Measurements from ENCODE around the gene AHCTF1.

DNA sequence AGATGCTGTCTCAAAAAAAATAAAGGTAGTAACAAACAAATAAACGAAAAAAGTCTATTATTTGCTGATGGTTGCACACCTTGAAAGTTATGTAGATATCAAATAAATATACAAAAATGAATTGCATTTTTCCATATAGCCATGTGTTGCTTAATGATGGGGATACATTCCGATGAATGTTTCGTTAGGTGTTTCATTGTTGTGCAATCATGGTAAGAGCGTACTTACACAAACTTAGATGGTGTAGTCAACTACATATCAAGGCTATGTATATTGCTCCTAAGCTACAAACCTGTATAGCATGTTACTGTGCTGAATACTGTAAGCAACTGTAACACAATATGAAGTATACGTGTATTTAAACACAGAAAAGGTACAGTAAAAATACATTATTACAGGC is 34.4 kb downstream of the AHCTF1 start:
- no peak for TF ChIP-seq SIX5 (IDR thresholded peaks at IDR 0.05; ENCODE audit: low read depth, low read length)
- TF ChIP-seq, protein P1, sequence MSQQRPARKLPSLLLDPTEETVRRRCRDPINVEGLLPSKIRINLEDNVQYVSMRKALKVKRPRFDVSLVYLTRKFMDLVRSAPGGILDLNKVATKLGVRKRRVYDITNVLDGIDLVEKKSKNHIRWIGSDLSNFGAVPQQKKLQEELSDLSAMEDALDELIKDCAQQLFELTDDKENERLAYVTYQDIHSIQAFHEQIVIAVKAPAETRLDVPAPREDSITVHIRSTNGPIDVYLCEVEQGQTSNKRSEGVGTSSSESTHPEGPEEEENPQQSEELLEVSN (IDR thresholded peaks at IDR 0.05), result no peak
- TF ChIP-seq, protein P2, sequence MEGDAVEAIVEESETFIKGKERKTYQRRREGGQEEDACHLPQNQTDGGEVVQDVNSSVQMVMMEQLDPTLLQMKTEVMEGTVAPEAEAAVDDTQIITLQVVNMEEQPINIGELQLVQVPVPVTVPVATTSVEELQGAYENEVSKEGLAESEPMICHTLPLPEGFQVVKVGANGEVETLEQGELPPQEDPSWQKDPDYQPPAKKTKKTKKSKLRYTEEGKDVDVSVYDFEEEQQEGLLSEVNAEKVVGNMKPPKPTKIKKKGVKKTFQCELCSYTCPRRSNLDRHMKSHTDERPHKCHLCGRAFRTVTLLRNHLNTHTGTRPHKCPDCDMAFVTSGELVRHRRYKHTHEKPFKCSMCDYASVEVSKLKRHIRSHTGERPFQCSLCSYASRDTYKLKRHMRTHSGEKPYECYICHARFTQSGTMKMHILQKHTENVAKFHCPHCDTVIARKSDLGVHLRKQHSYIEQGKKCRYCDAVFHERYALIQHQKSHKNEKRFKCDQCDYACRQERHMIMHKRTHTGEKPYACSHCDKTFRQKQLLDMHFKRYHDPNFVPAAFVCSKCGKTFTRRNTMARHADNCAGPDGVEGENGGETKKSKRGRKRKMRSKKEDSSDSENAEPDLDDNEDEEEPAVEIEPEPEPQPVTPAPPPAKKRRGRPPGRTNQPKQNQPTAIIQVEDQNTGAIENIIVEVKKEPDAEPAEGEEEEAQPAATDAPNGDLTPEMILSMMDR (IDR thresholded peaks at IDR 0.05; ENCODE audit: control extremely low read depth in 1 of 3, insufficient read depth in 1 of 3, low read depth in 1 of 3, low read length in 3 of 3), result no peak
- TF ChIP-seq EZH2 (IDR thresholded peaks at IDR 0.05; ENCODE audit: low read depth, low read length, severe bottlenecking), result no peak
- TF ChIP-seq CBX5 (IDR thresholded peaks at IDR 0.05; ENCODE audit: low read depth, low read length), result no peak
- no peak for TF ChIP-seq ZNF274 (IDR thresholded peaks at IDR 0.05; ENCODE audit: borderline replicate concordance, extremely low read depth, low read length)
- no peak for TF ChIP-seq POLR2AphosphoS5 (IDR thresholded peaks at IDR 0.05; ENCODE audit: low read depth, low read length)
- TF ChIP-seq JUND (IDR thresholded peaks at IDR 0.05; ENCODE audit: low read length), result no peak
- TF ChIP-seq POLR2A (IDR thresholded peaks at IDR 0.05; ENCODE audit: control extremely low read depth in 1 of 2, low read depth in 2 of 2, low read length in 2 of 2), result no peak
